ENCODE results near the gene SCN1A.

DNA sequence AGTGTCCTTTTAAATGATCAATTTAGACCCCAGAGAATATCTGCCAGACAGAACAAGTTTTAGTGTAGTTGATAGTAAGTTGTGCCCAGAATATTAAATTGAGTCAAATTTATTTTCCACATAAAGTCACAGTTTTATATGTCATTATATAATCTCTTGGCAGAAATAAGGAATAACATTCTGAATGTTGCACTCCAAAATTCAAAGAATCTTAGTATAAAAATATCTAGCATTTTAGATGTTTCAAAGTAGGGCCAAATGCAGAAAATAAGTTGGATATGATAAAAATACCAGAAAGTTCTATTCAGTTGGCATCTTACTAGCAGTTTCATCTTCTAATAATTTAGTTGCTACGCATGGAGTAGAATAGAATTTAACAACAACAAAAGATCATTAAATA, 33.5 kb downstream of the SCN1A start:
- TF ChIP-seq POLR2A (IDR thresholded peaks at IDR 0.05) (no peak), EP300 (IDR thresholded peaks at IDR 0.05) (no peak)
- TF ChIP-seq, protein P1, sequence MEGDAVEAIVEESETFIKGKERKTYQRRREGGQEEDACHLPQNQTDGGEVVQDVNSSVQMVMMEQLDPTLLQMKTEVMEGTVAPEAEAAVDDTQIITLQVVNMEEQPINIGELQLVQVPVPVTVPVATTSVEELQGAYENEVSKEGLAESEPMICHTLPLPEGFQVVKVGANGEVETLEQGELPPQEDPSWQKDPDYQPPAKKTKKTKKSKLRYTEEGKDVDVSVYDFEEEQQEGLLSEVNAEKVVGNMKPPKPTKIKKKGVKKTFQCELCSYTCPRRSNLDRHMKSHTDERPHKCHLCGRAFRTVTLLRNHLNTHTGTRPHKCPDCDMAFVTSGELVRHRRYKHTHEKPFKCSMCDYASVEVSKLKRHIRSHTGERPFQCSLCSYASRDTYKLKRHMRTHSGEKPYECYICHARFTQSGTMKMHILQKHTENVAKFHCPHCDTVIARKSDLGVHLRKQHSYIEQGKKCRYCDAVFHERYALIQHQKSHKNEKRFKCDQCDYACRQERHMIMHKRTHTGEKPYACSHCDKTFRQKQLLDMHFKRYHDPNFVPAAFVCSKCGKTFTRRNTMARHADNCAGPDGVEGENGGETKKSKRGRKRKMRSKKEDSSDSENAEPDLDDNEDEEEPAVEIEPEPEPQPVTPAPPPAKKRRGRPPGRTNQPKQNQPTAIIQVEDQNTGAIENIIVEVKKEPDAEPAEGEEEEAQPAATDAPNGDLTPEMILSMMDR (IDR thresholded peaks at IDR 0.05) = no peak

Measured in sigmoid colon (tissue), 4 donors.